Epithelial cell of esophagus (primary cell): ENCODE measurements around the gene GCLC.
A peak's percentile ranks its signal among the peaks of the same experiment; 100 is the strongest.
"Not testable (repeated sequence)": the region's sequence is repeated elsewhere in the genome, so short reads cannot be mapped to it uniquely, and the experiment has no call there.

Experiments used
- DNase-seq: peaks from one replicate; pipeline ENCODE4 v3.0.0; 2010; ENCODE audit warnings: low read depth
- H3K4me3 ChIP-seq: 2 replicates; pipeline ENCODE4 v1.5.1; 2011; ENCODE audit warnings: mild to moderate bottlenecking, low read length, control low read depth
- CTCF ChIP-seq: IDR thresholded peaks from 2 replicates; pipeline ENCODE4 v1.5.1; 2011; ENCODE audit warnings: low read depth, mild to moderate bottlenecking, low read length, control low read depth, inconsistent platforms; ENCODE audit not compliant: insufficient read depth; ENCODE audit errors: missing control alignments

The GCLC gene

GRCh38 chr6:53564401-53565065, 19.6 kb upstream of the GCLC start:
- TF ChIP-seq CTCF, result no peak
- no peak for DNase-seq
- H3K4me3 ChIP-seq, result no peak overlapping the region

- DNase-seq, result no peak
- no peak for TF ChIP-seq CTCF
- H3K4me3 ChIP-seq, result no peak overlapping the region
These were observed 12.2 kb upstream of the GCLC start for GRCh38 chr6:53556986-53557715.

DNA sequence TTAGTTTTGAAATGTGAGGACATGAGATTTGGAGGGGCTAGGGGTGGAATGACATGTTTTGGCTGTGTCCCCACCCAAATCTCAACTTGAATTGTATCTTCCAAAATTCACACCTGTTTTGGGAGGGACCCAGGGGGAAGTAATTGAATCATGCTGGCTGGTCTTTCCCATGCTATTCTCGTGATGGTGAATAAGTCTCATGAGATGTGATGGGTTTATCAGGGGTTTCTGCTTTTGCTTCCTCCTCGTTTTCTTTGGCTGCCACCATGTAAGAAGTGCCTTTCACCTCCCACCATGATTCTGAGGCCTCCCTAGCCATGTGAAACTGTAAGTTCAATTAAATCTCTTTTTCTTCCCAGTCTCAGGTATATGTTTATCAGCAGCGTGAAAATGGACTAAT, 8.7 kb upstream of the GCLC start:
- H3K4me3 ChIP-seq, DNase-seq: not testable (repeated sequence)

- DNase-seq, result not testable (repeated sequence)
These were observed 6.8 kb upstream of the GCLC start for GRCh38 chr6:53551681-53552080.

GRCh38 chr6:53547811-53548496, 3.1 kb upstream of the GCLC start:
- peak overlapping the region; percentile 53 for H3K4me3 ChIP-seq
- TF ChIP-seq CTCF, result no peak
- peak; percentile 98 for DNase-seq

More at GRCh38 chr6:53551681-53552080, 6.8 kb upstream of the GCLC start:
- not testable (repeated sequence) for H3K4me3 ChIP-seq

GRCh38 chr6:53547166-53547810, 2.4 kb upstream of the GCLC start:
- DNase-seq, result no peak
- H3K4me3 ChIP-seq, result peak overlapping the region; percentile 53
- no peak for TF ChIP-seq CTCF

GRCh38 chr6:53546281-53546680, 1.4 kb upstream of the GCLC start:
- peak; percentile 68 for DNase-seq
- H3K4me3 ChIP-seq, result no peak overlapping the region
- TF ChIP-seq CTCF, result no peak
